NT2/D1 (cell line): Measurements from ENCODE around the gene FRAS1.

Experiments used
- DNase-seq: peaks from one replicate; pipeline ENCODE4 v3.0.0-alpha.2; 2011; ENCODE audit warnings: low read depth, low spot score
- H3K27me3 ChIP-seq: 2 replicates; pipeline ENCODE4 v1.6.0; 2011; ENCODE audit warnings: mild to moderate bottlenecking; ENCODE audit not compliant: insufficient read length, insufficient read depth
- H3K36me3 ChIP-seq: 2 replicates; pipeline ENCODE4 v1.6.1; 2011; ENCODE audit warnings: mild to moderate bottlenecking, low read length, mixed read lengths; ENCODE audit not compliant: insufficient read depth, insufficient read length
- H3K4me1 ChIP-seq: 2 replicates; pipeline ENCODE4 v1.5.1; 2011; ENCODE audit not compliant: insufficient read depth, insufficient read length
- H3K4me3 ChIP-seq: 2 replicates; pipeline ENCODE4 v1.5.1; 2011; ENCODE audit warnings: low read depth; ENCODE audit not compliant: insufficient read length
- H3K9ac ChIP-seq: 2 replicates; pipeline ENCODE4 v1.6.0; 2011; ENCODE audit warnings: low read depth; ENCODE audit not compliant: insufficient read length
- H3K9me3 ChIP-seq: 2 replicates; pipeline ENCODE4 v1.5.1; 2011; ENCODE audit warnings: mild to moderate bottlenecking, low read length; ENCODE audit not compliant: insufficient read depth
- SUZ12 ChIP-seq: IDR thresholded peaks from 2 replicates; pipeline ENCODE4 v1.6.1; 2011; ENCODE audit not compliant: insufficient read length, insufficient read depth; ENCODE audit errors: extremely low read depth
- YY1 ChIP-seq: IDR thresholded peaks from 2 replicates; pipeline ENCODE4 v1.6.1; 2011; ENCODE audit not compliant: insufficient read length, insufficient read depth
- ZNF274 ChIP-seq: IDR thresholded peaks from 2 replicates; pipeline ENCODE4 v1.6.1; 2011; ENCODE audit warnings: mild to moderate bottlenecking, low read depth, low read length

Gene FRAS1

DNA sequence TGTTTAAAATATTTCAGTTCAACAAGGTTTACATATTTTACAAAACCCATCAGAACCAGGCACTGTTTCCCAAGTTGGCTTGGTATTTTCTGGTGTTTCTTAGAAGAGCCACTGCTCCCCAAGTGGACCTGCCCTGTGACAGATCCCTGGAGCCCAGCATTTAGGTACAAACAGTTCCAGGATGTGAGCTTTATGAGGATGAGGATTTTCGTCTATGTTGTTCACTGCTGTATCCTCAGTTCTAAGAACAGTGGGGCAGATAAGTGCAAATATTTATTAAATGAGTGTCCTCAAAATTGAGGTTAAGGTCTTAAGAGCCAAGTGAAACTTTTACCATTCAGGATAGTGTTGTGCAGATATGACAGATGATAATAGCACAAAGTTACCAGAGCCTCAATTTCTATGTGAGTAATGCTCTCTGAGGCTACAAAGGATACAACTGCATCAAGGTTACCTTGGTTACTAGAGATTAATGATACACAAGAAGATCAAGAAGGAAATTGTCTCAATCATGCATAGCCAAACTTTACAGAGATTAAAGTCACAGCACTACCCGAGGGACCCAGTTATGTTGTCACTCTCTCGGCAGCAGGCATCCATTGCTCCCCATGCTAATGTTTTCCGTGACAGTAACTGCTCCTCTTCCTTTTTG is 531.9 kb downstream of the FRAS1 start:
- no peak for DNase-seq
- Histone ChIP-seq H3K9me3 (no peaks in the 10 kb centered on the region), H3K4me1 (no peaks in the 10 kb centered on the region), H3K9ac (no peak overlapping the region), H3K36me3 (peaks cover 72% of the 10 kb centered on the region), H3K4me3 (no peak overlapping the region), H3K27me3 (no peaks in the 10 kb centered on the region)
- TF ChIP-seq YY1: no peak
- TF ChIP-seq ZNF274: no peak
- no peak for TF ChIP-seq SUZ12

DNA sequence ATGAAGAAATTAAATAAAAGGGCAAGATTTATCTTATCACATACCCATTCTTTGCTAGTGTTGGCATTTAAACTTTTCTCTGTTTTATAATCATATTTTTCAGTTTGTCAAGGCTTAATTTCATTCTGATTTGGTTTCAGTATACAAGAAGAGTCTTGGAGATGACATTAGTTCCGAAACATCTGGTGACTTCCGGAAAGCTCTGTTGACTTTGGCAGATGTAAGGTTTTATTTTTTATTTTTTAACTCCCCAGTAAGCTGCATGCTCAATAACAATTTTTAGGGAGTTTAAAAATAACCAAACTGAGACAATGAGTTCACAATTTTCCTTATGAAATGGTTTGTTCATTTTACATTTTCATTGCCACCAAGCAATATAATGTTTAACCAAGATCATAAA is 534.3 kb downstream of the FRAS1 start:
- H3K4me3 ChIP-seq: no peak overlapping the region
- H3K27me3 ChIP-seq: no peaks in the 10 kb centered on the region
- peaks cover 72% of the 10 kb centered on the region for H3K36me3 ChIP-seq
- TF ChIP-seq YY1: no peak
- no peak for TF ChIP-seq ZNF274
- TF ChIP-seq SUZ12: no peak
- no peaks in the 10 kb centered on the region for H3K9me3 ChIP-seq
- H3K9ac ChIP-seq: no peak overlapping the region
- no peak for DNase-seq
- H3K4me1 ChIP-seq: no peaks in the 10 kb centered on the region

DNA sequence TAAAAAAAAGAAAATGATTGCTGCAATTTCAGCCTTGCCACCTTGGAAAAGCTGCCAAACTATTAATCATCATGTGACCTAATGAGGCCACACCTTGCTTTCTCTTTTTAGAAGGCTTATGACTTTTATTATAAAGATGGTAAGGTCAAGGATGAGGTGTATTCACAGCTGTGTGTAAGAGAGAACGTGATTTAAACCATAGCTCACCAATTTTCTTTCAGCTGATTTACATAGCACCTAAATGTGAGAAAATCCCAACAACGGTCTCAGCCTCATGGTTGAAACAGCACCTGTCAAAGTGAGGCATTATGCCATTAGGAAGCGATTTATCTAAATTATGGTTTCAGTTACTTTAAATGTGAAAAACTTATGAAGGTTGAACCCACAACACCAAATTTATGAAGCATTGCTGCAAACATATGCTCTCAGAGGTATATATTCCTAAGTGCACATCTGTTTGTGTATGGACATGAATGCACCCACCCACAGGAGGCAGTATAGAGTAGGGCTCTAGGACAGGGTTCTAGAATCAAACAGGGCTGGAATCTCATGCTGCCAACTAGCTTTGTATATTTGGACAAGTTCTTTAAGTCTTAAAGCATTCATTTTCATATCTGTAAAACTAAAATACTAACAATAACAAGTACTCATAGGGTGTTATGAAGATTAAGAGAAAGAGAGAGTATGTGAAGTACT is 535.1 kb downstream of the FRAS1 start:
- TF ChIP-seq YY1: no peak
- no peak for TF ChIP-seq ZNF274
- no peak for TF ChIP-seq SUZ12
- Histone ChIP-seq H3K27me3 (no peaks in the 10 kb centered on the region), H3K4me3 (no peak overlapping the region), H3K9me3 (no peaks in the 10 kb centered on the region), H3K9ac (no peak overlapping the region), H3K4me1 (no peaks in the 10 kb centered on the region), H3K36me3 (peaks cover 72% of the 10 kb centered on the region)
- DNase-seq: peak; percentile 11
